Omental fat pad (tissue), 4 donors: ENCODE data around the gene VEGFB. TPM values are rescaled to one million over a fixed set of nuclear protein-coding genes. Genes with fewer than 3 reads are reported as not detected.

Source experiments
- ATAC-seq: fragments of 150-250 bp; one replicate; pipeline ENCODE4 v1.9.1; 2016; ENCODE audit warnings: mild to moderate bottlenecking, moderate library complexity; ENCODE audit not compliant: low FRiP score
- DNase-seq: peaks from one replicate; pipeline ENCODE4 v3.0.0-alpha.2; 2019; ENCODE audit warnings: low spot score
- total RNA-seq, 4 donors: library from RNA; depleted of rRNA; stranded (reverse); fragments of >200 nt; gene quantifications; one replicate each; pipeline ENCODE4 v1.1.0, GENCODE V29; 2016
- TF ChIP-seq, protein P1 (sequence below), 3 donors: fragments of 450-650 bp; IDR thresholded peaks; one replicate each; pipeline ENCODE4 v1.5.1; 2016 to 2017; ENCODE audit warnings: antibody characterized with exemption in 3 of 3, mild to moderate bottlenecking in 3 of 3, moderate library complexity in 2 of 3

Gene VEGFB
- total RNA-seq, 4 donors from 2014 or later: 89.2 to 172 (median 149) TPM

DNA sequence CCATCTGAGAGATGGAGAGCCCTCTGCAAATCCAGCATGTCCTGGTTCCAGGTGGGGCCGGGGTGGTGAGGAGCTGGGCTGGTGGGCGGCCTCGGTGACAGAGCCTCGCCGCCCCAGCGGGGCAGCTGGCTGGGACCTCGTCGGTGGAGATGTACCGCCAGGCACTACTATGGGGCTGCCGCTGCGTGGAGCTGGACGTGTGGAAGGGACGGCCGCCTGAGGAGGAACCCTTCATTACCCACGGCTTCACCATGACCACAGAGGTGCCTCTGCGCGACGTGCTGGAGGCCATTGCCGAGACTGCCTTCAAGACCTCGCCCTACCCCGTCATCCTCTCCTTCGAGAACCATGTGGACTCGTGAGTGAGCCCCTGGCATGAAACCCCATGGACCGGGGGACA, 24.0 kb downstream of the VEGFB start:
- TF ChIP-seq, protein P1, sequence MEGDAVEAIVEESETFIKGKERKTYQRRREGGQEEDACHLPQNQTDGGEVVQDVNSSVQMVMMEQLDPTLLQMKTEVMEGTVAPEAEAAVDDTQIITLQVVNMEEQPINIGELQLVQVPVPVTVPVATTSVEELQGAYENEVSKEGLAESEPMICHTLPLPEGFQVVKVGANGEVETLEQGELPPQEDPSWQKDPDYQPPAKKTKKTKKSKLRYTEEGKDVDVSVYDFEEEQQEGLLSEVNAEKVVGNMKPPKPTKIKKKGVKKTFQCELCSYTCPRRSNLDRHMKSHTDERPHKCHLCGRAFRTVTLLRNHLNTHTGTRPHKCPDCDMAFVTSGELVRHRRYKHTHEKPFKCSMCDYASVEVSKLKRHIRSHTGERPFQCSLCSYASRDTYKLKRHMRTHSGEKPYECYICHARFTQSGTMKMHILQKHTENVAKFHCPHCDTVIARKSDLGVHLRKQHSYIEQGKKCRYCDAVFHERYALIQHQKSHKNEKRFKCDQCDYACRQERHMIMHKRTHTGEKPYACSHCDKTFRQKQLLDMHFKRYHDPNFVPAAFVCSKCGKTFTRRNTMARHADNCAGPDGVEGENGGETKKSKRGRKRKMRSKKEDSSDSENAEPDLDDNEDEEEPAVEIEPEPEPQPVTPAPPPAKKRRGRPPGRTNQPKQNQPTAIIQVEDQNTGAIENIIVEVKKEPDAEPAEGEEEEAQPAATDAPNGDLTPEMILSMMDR (IDR thresholded peaks at IDR 0.05): no peak
- ATAC-seq: no peak
- no peak for DNase-seq

DNA sequence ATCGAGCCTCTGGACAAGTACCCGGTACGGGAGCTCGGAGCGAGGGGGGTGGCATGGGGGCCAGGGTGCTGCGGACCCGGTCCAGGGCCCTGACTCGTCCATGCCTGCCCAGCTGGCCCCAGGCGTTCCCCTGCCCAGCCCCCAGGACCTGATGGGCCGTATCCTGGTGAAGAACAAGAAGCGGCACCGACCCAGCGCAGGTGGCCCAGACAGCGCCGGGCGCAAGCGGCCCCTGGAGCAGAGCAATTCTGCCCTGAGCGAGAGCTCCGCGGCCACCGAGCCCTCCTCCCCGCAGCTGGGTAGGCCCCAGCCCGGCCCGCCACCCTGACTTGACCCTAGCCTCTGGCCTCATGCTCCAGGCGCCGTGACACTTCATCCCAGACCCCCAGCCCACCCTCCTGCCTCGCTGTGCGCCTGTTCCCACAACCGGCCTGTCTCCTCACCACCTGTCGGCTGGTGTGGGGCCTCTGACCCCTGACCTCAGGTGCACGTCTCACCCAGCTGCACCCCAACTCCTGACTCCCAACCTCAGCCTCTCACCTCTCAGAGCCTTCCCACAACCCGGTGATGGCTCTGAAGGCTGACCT, 24.7 kb downstream of the VEGFB start:
- ATAC-seq (no peak), DNase-seq (no peak)
- TF ChIP-seq, protein P1 (IDR thresholded peaks at IDR 0.05): no peak

DNA sequence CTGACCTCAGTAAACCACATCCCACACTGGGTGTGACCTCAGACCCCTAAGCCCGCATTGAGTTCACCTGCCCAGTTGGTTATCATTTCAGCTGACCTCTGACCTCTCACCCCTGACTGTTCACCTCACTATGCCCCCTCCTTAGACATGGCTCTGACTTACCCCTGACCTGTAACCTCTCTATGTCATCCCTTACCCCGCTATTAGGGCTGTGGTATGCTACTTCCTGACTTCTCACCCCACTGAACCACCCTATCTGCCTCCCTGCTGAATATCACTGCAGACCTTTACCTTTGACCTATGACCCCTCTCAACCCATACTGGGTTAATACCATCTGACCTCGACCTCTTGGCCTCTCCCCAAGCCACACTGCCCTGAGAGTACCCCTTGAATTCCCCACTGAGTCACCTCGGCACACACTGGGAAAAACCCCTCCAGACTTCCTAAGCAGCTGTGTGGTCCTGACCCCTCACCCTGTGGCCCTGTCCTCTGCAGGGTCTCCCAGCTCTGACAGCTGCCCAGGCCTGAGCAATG, 25.2 kb downstream of the VEGFB start:
- DNase-seq (no peak), ATAC-seq (no peak)
- TF ChIP-seq, protein P1 (IDR thresholded peaks at IDR 0.05): no peak

DNA sequence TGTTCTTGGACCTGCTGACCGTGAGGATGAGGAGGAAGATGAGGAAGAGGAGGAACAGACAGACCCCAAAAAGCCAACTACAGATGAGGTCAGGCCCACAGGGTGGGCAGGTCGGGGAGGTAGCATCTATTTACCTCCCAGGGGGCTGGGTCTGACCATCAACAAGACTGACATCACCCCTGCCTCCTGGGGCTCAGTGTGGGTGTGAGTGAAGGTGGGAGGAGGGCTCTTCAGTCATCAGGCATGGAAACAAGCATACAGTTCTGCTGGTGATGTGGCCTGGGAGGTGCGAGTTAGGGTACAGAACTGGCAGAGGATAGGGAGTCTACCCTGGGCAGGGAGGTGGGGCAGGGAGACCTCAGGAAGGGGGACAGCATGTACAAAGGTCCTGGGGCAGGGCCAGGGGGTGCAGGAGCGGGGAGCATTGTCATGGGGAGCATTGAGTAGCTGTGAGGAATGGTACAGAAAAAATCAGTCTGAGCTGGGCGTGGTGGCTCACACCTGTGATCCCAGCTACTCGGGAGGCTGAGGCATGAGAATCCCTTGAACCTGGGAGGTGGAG, 25.8 kb downstream of the VEGFB start:
- TF ChIP-seq, protein P1 (IDR thresholded peaks at IDR 0.05): no peak
- ATAC-seq (no peak), DNase-seq (no peak)

DNA sequence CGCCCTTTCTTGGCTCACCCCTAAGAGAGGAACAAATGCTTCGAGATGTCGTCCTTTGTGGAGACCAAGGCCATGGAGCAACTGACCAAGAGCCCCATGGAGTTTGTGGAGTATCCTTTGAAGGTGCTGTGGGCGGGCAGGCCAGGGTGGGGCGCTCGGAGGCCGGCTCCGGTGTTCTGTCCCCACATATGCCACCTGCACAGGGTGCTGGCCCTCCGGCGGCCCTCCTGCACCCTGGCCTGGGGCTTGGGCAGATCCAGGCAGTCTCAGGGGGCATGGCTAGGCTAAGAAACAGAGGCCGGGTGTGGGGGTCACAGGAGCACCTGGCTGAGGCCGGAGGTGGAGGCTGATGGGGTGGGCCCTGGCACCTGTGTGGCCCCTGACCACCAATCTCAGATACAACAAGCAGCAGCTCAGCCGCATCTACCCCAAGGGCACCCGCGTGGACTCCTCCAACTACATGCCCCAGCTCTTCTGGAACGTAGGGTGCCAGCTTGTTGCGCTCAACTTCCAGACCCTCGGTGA, 27.2 kb downstream of the VEGFB start:
- no peak for DNase-seq
- TF ChIP-seq, protein P1 (IDR thresholded peaks at IDR 0.05): no peak
- ATAC-seq: no peak

DNA sequence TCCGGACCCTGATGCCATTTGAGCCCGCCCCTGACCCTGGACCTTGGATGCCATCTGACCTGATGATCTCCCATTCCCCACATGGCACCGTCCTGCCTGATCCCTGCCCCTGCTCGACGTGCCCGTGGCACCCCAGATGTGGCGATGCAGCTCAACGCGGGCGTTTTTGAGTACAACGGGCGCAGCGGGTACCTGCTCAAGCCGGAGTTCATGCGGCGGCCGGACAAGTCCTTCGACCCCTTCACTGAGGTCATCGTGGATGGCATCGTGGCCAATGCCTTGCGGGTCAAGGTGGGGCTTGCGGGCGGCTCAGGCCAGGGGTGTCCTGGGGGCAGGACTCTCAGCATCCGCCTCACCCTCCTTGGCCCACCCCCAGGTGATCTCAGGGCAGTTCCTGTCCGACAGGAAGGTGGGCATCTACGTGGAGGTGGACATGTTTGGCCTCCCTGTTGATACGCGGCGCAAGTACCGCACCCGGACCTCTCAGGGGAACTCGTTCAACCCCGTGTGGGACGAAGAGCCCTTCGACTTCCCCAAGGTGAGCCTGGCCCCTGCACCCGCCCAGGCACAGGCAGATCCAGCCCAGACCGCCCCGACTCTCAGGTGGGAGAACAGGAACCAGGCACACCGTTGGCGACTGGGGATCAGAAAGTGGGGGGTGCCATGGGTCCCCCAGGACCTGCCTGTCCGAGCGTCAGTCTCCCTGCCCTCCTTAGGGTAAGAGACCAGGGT, 28.1 kb downstream of the VEGFB start:
- TF ChIP-seq, protein P1 (IDR thresholded peaks at IDR 0.05): no peak

More for the DNA sequence above, 28.1 kb downstream of the VEGFB start:
- ATAC-seq (no peak), DNase-seq (no peak)
